GM12892 (cell line): ENCODE data around the gene ATP10A.

Experiments used
- DNase-seq: peaks from one replicate; pipeline ENCODE4 v3.0.0; 2011; ENCODE audit not compliant: insufficient read length
- FAIRE-seq: peaks from 2 replicates; lab custom pipeline; 2011; peaks lifted over from hg19 to GRCh38; lab: Jason Lieb, UNC
- POLR2A ChIP-seq: IDR thresholded peaks from 2 replicates; pipeline ENCODE4 v1.6.1; 2011; ENCODE audit warnings: low read depth, low read length, control low read depth
- POLR2AphosphoS5 ChIP-seq: IDR thresholded peaks from 2 replicates; pipeline ENCODE4 v1.6.1; 2011; ENCODE audit warnings: low read depth, low read length, control low read depth
- TAF1 ChIP-seq: IDR thresholded peaks from 2 replicates; pipeline ENCODE4 v1.6.1; 2011; ENCODE audit warnings: low read depth, mild to moderate bottlenecking, control low read depth, low read length, borderline replicate concordance

ATP10A gene

DNA sequence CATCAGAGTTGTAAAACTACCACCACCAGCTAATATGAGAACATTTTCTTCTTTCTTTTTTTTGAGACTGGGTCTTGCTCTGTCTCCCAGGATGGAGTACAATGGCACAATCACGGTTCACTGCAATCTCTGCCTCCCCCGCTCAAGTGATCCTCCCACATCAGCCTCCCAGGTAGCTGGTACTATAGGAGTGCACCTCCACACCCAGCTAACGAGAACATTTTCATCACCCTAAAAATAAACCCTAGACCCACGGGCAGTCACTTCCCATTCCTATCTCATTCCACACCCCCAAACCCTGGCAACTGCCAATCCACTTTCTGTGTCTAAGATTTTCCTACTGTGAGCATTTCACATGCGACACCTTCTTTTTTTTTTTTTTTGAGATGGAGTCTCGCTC, 130.9 kb downstream of the ATP10A start:
- TF ChIP-seq POLR2A (no peak), POLR2AphosphoS5 (no peak), TAF1 (no peak)
- FAIRE-seq = no peak
- no peak for DNase-seq

DNA sequence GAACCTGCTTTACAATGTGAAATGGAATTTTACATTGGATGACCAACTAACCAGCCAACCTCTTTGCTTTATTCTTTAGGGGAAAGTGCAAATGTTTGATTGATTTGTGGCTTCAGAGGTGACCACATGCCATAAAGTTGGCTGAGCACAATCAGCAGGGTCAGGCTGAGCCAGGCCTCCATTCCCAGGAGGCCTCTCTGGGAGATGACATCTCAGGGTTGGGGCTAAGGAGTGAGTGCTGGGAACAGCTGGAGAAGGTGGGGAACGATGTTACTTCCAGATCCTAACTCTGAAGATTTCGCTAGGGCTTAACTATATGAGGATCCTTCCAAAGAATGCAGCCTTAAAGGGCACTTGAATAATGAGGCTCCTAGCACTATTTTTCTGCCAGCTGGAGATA, 131.7 kb downstream of the ATP10A start:
- no peak for DNase-seq
- TF ChIP-seq TAF1 = no peak
- TF ChIP-seq POLR2AphosphoS5 = no peak
- no peak for TF ChIP-seq POLR2A
- no peak for FAIRE-seq

DNA sequence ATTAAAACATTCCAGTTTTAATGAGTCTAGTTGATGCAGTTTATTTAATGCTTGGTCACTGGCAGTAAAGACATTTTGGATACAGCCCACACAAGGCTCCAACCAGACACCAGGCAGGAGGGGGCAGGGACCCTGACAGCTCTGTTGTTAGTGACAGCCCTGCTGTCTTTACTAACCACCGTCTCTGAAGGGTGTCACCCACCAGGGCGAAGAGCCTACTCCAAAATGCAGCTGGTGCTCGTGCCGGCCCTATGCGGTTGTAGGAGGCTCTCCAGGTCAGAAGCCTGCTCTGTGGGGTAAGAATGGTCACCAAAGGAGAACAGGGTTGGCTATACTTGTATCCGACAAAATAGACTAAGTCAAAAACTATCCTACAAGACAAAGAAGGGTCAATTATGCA, 132.2 kb downstream of the ATP10A start:
- DNase-seq (no peak), FAIRE-seq (no peak)
- TF ChIP-seq TAF1 (no peak), POLR2AphosphoS5 (no peak), POLR2A (no peak)

DNA sequence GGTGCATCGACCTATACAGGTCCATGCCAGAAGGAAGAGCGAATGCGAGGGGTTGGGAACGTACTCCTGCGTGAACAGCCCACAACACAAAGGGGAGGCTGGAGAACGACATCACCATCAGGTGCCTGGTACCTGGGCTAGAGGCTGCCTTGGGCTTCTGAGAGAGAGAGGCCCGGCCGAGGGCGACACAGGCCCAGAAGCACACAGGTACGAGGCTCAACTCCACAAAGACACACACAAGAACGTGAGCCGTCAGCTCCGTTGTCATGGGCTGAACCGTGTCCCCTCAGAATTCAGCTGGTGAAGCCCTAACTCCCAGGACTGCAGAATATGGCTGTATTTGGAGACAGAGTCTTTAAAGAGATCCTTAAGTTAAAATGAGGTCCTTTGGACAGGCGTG, 134.3 kb downstream of the ATP10A start:
- FAIRE-seq = no peak
- TF ChIP-seq TAF1 (no peak), POLR2AphosphoS5 (no peak), POLR2A (no peak)
- DNase-seq = no peak

DNA sequence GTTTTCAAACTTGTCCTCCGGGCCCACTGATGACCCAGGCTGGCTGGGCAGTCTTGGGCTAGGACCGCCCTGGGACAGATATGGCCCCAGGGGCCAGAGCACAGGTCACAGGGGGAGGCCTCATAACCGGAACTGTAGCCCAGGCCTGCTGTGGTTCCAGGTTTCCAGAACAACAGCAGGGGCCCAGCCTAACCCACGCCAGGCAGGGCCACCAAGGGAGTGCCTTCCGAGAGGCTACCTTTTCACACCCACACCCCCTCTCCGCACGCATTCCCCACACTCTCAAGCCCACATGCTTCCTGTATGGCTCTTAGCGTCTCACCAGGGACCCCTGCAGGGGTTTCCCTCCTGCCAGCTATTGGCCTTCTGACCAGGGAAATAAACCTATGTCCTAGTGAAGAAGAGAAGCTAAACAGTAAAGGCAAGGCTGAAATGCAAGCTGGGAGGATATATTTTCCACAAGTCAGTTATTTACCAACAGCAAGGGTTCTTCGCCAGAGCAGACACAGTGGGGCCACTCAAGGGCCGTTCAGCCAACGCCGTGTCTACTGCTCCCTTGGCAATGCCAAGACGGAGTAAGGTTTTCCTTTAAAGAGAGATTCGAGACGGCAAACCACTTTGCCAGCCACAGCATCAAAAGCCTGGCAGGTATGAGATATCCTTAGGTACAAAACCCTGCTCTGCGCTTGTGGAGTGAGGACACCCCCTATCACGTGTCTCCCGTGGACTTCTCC, 135.1 kb downstream of the ATP10A start:
- DNase-seq (no peak), FAIRE-seq (no peak)
- no peak for TF ChIP-seq TAF1
- no peak for TF ChIP-seq POLR2A
- TF ChIP-seq POLR2AphosphoS5 = no peak

DNA sequence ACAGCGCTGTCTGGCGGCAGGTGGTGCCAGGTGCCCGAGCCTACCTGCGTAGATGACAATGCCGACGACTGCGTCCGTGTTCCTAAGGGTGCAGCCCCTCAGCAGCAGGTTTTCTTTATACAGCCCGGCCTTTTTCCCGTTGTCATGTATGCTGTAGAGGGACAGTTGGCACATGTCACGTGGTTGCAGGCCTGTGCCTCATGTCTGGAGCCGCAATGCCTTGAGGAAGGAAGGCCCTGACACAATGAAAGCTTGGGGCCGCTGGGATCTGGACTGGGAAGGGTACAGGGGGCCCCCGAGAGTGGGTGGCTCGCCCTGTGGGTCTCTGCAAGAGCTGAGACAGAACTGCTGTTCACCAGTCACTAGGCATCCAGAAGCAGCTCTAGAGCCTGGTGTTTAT, 136.0 kb downstream of the ATP10A start:
- TF ChIP-seq POLR2A (no peak), TAF1 (no peak), POLR2AphosphoS5 (no peak)
- DNase-seq (no peak), FAIRE-seq (no peak)

- DNase-seq (no peak), FAIRE-seq (no peak)
- TF ChIP-seq POLR2A (no peak), TAF1 (no peak), POLR2AphosphoS5 (no peak)
These were observed 137.4 kb downstream of the ATP10A start for GRCh38 chr15:25725758-25726157.

DNA sequence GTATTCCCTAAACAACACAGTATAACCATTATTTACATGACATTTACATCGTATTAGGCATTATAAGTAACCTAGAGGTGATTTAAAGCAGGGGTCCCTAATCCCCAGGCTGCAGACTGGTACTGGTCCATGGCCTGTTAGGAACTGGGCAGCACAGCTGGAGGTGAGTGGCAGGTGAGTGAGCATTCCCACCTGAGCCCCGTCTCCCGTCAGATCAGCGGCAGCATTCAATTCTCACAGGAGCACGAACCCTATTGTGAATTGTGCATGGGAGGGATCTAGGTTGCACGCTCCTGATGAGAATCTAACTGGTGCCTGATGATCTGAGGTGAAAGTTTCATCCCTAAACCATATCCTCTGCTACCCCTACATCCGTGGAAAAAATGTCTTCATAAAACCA, 138.2 kb downstream of the ATP10A start:
- no peak for DNase-seq
- FAIRE-seq = no peak
- TF ChIP-seq TAF1 (no peak), POLR2AphosphoS5 (no peak), POLR2A (no peak)

DNA sequence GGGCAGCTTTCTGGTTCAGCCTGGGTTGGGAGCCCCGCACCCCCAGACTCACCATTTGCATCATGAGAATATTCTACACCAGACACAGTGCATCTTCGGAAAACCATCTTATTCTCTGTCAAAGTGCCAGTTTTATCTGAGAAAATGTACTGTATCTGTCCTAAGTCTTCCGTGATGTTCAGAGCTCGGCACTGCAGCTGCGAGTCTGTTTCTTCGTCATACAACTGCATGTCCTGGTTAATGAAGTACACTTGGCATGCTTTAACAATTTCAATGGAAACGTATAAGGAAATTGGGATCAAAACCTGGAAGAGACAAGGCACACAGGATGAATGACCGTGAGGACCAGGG, 141.5 kb downstream of the ATP10A start:
- FAIRE-seq (no peak), DNase-seq (no peak)
- TF ChIP-seq POLR2A = no peak
- TF ChIP-seq POLR2AphosphoS5 = no peak
- TF ChIP-seq TAF1 = no peak

- FAIRE-seq = no peak
- DNase-seq = no peak
- TF ChIP-seq POLR2A (no peak), POLR2AphosphoS5 (no peak), TAF1 (no peak)
These were observed 143.8 kb downstream of the ATP10A start for GRCh38 chr15:25719101-25719985.

DNA sequence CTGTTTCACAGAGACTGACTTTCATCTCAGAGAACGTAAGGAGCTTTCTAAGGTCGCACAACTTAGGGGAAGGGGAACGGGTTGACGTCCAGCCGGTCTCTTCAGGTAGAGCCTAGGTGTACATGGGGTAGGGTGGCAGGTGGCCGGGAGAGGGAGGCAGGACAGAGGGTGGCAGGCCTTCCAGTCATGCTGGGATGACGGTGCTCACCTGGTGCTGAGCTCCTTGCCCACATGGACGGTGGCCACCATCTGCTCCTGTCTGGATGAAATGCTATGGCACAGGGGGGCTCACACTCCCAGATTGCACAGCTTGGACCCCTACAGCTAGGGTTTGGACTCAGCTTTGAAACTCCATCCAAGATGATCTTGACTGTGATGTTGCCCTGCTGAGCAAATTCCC, 144.5 kb downstream of the ATP10A start:
- no peak for DNase-seq
- TF ChIP-seq TAF1 = no peak
- TF ChIP-seq POLR2AphosphoS5 = no peak
- TF ChIP-seq POLR2A = no peak
- FAIRE-seq = no peak
